GM12873 (cell line): ENCODE measurements around the gene EIF1.

Experiments
- TF ChIP-seq, protein P1 (sequence below): IDR thresholded peaks from 2 replicates; pipeline ENCODE4 v1.5.1; 2012; ENCODE audit warnings: low read depth, mild to moderate bottlenecking, moderate library complexity, low read length, control low read depth; ENCODE audit not compliant: insufficient read depth; ENCODE audit errors: missing control alignments

EIF1 gene

GRCh38 chr17:41658846-41659245 is 29.8 kb upstream of the EIF1 start:
- TF ChIP-seq, protein P1, sequence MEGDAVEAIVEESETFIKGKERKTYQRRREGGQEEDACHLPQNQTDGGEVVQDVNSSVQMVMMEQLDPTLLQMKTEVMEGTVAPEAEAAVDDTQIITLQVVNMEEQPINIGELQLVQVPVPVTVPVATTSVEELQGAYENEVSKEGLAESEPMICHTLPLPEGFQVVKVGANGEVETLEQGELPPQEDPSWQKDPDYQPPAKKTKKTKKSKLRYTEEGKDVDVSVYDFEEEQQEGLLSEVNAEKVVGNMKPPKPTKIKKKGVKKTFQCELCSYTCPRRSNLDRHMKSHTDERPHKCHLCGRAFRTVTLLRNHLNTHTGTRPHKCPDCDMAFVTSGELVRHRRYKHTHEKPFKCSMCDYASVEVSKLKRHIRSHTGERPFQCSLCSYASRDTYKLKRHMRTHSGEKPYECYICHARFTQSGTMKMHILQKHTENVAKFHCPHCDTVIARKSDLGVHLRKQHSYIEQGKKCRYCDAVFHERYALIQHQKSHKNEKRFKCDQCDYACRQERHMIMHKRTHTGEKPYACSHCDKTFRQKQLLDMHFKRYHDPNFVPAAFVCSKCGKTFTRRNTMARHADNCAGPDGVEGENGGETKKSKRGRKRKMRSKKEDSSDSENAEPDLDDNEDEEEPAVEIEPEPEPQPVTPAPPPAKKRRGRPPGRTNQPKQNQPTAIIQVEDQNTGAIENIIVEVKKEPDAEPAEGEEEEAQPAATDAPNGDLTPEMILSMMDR: no peak

DNA sequence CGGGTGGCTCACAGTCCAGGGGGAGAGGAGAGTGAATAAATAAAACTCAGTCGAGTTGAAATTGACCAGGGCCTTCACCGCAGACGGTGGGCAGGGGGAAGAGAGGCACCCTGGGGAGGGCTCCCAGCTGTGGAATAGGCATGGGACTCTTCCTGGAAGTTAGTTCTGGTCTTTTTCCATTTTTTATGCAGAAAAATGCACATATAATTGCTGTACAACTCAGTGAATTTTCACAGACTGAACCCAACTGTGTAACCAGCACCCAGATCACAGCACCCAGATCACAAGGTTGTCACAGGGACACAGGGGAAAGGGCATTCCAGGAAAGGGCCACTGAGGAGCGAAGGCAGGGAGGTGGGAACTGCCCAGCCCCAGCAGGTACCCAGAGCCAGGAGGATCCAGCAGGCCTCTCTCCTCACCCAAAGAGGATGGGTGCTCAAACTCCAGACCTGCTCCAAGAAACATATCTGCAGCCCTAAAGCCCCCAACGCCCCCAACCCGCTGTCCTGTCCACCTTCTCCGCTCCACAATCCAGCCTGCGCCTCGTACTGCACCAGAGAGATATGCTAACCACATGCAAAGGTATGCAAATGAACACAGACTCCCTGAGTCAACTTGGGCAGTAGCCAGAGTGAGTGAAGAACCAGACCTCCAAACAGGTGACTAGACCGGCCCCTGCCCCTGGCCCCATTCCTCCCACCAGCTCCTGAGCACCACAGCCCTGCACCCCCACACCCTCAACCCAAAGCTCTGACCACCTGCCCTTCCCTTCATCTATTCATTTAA is 29.1 kb upstream of the EIF1 start:
- TF ChIP-seq, protein P1: no peak

- TF ChIP-seq, protein P1: no peak
These were observed 28.4 kb upstream of the EIF1 start for GRCh38 chr17:41660221-41660711.

GRCh38 chr17:41663451-41664171 is 25.1 kb upstream of the EIF1 start:
- TF ChIP-seq, protein P1: no peak

DNA sequence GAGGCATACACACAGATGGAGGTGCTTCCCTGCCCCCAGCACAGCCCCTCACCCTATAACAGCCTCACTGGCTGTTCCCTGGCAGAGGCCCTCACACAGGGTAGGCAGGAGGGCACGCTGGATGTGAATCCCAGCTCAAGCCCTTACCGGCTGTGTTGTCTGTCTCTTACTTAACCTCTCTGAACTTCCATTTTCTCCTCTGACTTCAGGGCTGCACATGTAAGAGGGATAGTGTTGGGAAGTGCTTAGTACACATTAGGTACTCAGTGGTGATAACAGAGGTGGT is 24.6 kb upstream of the EIF1 start:
- TF ChIP-seq, protein P1: no peak

- TF ChIP-seq, protein P1: no peak
These were observed 23.8 kb upstream of the EIF1 start for GRCh38 chr17:41664587-41665565.

GRCh38 chr17:41665566-41666236 is 23.0 kb upstream of the EIF1 start:
- TF ChIP-seq, protein P1: peak; percentile 97
